NCI-H1694 (cell line): Measurements from ENCODE around the gene FTH1.
A peak's percentile ranks its signal among the peaks of the same experiment; 100 is the strongest.
"Not testable (repeated sequence)": the region's sequence is repeated elsewhere in the genome, so short reads cannot be mapped to it uniquely, and the experiment has no call there.

Experiments used
- DNase-seq: peaks from one replicate; lab custom pipeline; 2025; lab: John Stamatoyannopoulos, UW

Gene FTH1

DNA sequence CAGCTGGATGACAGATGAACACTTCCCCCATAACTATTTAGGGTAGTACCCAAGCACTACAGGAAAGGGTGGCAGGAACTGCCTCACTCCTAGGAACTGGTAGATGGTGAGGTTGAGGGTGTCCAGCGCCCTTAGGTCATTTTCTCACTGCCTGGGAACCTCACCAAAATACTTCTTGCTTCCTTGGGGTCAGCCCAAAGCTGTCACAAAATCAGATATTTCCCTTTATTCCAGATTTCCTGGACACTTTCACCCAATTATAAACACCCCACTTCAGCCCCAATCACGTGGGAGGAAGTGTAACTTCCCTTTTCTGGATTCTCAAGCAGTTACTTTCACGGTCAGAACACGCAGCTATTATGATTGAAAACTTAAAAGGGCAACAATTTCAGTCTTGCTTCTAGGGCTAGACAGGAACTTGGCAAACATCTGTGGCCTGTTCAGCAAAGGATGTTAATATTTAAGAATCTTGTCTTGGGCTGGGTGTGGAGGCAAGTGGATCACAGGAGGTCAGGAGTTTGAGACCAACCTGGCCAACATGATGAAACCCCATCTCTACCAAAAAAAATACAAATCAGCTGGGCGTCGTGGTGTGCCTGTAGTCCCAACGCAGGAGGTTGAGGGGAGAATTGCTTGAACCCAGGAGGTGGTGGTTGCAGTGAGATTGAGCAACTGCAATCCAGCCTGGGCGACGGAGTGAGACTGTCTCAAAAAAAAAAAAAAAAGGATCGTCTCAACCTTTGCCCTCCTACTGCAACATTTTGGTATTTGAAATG, 4.0 kb downstream of the FTH1 start:
- DNase-seq, result no peak

DNA sequence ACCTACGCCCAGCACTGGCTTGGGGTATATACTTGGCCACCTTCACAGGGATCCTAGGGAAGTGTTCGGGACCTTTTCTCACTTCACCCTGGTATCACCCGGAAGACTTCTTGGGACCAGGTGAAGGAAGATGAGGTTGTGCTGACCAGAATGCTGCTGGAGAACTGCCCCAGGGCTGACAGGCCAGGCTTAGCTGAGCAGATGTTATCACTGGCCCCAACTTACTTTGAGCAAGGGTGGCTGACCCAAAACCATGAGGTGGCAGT, 4.5 kb downstream of the FTH1 start:
- no peak for DNase-seq

DNA sequence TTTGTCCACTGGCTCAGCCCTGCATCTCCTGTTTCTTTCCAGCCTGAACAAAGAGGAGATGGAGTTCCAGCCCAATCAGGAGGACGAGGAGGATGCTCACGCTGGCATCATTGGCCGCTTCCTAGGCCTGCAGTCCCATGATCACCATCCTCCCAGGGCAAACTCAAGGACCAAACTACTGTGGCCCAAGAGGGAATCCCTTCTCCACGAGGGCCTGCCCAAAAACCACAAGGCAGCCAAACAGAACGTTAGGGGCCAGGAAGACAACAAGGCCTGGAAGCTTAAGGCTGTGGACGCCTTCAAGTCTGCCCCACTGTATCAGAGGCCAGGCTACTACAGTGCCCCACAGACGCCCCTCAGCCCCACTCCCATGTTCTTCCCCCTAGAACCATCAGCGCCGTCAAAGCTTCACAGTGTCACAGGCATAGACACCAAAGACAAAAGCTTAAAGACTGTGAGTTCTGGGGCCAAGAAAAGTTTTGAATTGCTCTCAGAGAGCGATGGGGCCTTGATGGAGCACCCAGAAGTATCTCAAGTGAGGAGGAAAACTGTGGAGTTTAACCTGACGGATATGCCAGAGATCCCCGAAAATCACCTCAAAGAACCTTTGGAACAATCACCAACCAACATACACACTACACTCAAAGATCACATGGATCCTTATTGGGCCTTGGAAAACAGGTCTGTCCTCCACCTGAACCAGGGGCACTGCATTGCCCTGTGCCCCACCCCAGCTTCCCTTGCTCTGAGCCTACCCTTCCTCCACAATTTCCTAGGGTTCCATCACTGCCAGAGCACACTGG, 5.0 kb downstream of the FTH1 start:
- no peak for DNase-seq

DNA sequence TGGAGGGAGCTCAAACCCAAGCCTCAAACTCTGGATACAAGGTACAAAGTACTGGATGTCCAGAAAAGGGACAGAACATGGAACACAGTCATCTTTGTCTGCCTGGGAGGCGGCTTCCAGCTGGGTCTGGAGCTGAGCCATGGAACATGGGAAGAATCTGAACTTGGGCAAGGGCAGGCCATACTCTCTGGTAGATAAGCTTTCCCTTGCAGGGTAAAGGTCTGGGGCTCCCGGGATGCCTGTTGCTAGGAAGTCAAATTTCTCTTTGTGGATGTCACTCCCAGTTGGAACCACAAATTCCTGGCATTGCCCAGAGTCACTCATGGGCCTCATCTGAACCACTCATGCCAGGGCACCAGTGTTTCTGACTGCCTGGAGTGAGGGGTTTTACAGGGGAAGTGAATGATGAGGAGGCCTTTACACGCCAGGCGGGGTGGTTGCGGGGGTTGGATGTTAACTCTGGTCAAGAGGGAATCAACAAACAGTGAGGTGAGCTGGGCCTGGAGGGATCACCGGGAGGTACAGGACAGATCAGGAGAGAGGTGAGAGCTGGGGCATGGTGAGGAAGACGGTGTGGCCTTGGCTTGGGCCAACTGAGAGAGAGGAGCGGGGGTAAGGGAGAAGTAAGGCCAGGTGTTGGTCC, 5.7 kb downstream of the FTH1 start:
- DNase-seq, result no peak

DNA sequence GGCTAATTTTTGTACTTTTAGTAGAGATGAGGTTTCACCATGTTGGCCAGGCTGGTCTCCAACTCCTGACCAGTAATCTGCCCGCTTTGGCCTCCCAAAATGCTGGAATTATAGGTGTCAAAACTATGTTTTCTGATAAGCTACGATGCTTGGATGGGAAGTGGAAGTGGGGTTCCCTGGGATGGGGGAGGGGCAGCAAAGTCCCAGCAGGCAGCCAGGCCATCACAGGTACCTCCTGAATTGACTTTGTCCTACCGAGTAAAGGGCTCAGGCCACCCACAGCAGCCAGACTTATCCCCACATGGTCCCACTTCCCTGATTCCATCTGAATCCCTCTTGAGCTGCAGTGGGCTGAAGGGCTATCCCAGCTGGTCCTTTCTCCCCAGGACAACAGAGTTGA, 6.9 kb downstream of the FTH1 start:
- no peak for DNase-seq

DNA sequence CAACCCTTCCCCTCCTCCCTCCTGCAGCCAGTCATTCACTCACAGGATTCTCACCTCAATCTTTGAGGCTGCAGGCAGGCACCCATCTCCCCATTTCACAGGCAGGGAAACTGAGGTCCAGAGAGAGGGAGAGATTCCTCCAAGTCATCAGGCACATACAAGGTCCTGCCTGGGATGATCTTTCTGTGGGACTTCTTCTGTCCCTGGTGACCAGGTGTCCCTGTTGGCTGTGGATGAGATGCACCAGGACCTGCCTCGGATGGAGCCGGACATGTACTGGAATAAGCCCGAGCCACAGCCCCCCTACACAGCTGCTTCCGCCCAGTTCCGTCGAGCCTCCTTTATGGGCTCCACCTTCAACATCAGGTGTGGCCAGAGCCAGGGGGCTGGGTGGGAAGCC, 7.8 kb downstream of the FTH1 start:
- DNase-seq, result no peak

DNA sequence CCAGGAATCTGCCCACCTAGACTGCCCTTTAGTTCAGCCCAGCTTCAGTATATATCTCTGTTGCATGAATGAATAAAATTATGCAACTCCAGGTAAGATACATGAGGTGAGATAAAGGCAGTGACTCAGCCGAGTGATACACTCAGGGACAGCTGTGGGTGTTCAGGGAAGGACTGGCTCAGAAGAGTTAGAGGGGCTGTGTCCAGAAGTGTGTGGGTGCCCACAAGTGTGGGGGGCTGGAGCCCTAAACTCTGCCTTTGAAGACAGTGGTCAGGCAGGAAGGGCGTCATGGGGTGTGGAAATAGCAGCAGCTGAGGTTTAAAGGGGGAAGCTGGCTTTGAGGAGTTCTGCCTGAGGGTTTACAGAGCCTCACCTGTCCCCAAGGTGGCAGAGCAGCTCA, 8.3 kb downstream of the FTH1 start:
- no peak for DNase-seq

DNA sequence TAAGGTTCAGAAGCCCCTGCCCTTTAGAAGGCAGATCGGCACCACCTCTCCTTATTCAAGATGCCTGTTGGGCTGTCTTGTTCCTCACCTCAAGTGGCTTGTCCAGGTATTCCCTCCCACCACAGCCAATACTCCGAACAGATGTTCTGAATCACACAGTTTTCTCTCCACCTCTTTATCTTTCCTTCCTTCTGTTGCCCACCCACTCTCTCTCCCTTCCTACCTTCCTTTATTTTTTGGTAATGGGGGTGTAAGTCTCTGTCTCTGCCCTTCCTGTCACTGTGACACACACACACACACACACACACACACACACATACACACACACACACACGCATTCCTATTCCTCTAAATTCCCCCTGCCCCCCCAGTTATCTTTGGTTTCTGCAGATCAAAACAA, 8.8 kb downstream of the FTH1 start:
- DNase-seq, result no peak

DNA sequence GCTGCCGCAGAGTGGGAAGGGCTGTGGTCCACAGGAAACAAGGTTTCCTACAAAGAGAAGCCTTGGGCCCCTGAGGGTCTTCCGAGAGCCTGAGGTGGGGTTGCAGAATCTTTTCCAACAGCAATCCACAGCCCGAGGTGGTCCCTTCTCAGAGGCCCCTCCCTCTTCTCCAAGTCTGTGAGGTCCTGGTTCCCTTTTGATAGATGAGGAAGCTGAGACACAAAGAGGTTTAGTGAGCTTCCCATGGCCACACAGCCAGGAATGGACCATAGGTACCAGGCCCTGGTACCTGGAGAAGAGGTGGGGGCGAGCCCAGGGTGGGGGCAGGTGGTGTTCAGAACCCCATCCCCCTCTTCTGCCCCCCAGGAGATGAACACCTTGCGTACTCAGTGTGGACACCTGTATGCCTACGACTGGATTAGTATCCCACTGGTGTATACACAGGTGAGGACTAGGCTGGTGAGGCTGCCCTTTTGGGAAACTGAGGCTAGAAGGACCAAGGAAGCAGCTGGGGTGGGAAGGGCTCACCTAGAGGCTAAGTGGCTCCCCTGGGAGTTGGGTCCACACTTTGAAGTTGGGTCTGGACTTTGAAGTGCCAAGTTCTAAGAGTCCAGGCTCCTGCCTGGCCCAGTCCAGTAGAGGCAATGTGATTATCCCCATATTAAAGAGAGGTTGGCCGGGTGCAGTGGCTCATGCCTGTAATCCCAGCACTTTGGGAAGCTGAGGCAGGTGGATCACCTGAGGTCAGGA, 10.2 kb downstream of the FTH1 start:
- no peak for DNase-seq

DNA sequence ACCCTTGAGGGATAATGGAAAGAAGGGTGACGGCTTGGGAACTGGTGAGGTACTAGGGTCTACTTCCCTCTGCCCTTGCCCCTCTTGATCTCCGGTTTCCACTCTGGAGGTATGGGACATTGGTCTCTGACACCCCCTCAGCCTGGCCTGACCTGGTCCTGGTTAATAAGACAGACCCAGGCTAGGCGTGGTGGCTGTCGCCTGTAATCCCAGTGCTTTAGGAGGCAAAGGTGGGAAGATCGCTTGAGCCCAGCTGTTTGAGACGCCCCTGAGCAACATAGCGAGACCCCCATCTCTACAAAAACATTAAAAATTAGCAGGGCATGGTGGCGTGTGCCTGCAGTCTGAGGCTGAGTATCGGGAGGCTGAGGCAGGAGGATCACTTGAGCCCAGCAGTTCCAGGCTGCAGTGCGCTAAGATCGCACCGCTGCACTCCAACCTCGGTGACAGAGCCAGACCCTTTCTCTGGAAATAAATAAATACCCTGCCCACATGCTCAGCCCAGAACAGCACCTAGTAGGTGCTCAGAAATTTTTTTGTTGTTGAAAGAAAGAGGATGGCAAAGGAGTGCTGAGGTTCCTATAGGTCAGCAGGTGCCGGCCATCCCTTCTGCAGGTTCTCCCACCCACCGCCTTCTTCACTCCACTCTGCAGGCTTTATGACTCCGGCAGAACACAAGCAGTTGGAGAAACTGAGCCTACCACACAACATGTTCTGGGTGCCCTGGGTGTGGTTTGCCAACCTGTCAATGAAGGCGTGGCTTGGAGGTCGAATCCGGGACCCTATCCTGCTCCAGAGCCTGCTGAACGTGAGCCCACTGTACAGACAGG, 11.0 kb downstream of the FTH1 start:
- no peak for DNase-seq

DNA sequence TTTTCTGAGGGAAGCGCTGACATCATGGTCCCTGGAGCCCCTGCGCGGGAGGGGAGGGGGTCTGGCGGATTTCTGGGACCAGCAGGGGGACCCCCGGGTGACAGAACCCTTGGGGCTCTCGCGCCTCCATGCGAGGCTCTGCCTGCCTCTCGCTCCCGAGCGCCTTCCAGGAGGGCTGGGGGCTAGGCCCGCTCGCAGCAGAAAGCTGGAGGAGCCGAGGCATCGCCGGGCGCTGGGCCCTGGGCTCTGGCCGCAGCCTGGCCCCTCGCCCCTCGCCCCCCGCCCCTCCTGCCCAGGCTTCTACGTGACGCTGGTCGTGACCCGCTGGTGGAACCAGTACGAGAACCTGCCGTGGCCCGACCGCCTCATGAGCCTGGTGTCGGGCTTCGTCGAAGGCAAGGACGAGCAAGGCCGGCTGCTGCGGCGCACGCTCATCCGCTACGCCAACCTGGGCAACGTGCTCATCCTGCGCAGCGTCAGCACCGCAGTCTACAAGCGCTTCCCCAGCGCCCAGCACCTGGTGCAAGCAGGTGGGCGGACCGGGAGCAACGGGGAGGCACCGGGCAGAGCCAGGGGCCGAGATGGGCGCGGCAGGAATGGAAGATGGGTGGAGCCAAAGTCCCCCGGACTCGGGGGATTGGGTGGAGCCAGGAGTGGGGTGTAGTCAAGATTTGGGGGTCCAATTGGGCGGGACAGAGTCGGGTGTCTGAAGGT, 11.9 kb downstream of the FTH1 start:
- DNase-seq, result no peak

DNA sequence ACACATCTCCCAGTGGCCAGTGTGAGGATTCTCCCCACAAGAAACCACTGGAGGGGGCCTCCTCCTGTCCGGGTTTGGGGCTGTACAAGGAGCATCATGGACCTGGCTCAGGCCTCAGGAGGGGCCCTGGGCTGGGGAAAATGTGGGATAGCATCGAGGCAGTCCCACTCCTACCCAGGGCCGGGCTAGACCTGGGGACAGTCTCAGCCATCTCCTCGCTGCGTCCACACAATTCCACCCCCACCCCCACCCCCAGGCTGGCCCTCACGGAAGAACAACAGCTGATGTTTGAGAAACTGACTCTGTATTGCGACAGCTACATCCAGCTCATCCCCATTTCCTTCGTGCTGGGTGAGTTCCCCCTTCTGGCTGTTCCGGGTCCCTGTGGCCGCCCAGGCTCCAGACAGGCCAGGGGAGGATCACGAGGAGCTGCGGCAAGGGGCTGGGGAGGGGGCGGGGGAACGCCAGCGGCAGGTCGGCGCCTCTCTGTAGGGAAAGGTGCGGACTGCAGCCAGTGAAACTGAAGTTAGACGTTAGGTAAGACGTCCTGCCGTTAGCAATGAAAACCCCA, 12.5 kb downstream of the FTH1 start:
- DNase-seq, result no peak

DNA sequence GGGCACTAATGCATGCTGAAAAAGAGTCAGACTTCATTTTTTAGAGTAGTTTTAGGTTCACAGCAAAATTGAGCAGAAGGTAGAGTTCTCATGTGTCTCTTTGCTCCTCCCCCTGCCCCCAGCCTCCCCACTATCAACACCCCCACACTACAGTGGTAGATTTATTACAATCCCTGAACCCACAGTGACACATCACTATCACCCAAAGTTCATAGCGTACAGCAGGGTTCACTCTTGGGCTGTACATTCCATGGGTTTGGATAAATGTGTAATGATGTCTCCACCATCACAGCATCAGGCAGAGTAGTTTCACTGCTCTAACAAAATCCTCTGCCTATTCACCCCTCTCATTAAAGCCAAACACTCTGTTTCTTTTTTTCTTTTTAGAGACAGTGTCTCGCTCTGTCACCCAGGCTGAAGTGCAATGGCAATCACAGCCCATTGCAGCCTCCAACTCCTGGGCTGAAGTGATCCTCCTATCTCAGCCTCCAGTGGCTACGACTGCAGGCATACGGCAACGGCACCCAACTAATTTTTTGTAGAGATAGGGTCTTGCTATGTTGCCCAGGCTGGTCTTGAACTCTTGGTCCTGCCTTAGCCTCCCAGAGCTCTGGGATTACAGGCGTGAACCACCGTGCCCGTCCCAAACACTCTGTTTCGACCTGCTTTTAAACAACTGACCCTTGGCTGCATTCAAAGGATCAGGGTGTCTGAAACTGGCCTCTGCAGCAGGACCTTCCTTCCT, 13.2 kb downstream of the FTH1 start:
- DNase-seq, result no peak

DNA sequence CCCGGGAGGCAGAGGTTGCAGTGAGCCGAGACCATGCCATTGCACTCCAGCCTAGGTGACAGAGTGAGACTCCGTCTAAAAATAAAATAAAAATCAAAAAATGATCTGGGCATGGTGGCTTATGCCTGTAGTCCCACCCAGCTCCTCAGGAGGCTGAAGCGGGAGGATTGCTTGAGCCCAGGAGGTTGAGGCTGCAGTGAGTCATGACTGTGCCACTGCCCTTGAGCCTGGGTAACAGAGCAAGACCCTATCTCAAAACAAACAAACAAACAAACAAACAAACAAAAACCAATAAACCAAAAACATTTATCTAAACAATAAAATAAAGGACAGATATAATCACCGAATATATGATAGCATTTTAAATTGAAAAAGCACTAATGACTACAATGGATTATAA, 13.8 kb downstream of the FTH1 start:
- DNase-seq, result not testable (repeated sequence)

DNA sequence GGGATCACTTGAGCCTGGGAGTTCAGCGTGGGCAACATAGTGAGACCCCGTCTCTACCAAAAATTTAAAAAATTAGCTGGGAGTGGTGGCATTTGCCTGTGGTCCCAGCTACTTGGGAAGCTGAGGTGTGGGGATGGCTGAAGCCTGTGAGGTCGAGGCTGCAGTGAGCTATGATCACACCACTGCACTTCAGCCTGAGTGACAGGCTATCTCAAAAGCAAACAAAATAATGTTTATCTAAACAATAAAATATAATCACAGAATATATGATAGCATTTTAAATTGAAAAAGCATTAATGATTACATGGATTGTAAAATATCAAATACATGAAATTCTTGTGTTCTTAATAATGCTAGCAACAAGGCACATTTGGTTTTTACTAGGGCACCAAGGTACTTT, 14.6 kb downstream of the FTH1 start:
- DNase-seq, result no peak

DNA sequence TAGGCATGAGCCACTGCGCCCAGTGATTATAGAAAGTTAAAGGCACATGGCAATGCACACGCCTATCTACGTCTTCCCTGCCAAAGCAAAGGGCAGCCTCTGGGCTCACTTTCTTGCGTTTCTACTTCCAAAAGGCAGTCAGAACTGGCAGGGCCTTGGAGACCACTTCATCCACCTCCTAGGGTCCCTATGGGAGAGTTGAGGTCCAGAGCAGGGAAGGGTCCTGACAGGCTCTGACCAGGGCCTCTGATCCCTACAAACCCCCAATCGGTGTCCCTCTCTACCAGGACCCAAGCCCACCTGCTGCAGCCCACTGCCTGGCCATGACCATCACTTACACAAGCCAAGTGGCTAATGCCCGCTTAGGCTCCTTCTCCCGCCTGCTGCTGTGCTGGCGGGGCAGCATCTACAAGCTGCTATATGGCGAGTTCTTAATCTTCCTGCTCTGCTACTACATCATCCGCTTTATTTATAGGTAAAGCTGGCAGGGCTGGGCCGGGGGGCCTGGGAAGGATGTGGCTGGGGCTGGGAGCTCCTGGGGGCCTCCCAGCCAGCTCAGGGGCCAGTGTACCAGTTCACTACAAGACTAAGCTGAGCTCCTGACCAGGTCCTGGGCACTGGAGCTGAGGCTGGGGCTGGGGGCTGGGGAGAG, 15.8 kb downstream of the FTH1 start:
- no peak for DNase-seq

DNA sequence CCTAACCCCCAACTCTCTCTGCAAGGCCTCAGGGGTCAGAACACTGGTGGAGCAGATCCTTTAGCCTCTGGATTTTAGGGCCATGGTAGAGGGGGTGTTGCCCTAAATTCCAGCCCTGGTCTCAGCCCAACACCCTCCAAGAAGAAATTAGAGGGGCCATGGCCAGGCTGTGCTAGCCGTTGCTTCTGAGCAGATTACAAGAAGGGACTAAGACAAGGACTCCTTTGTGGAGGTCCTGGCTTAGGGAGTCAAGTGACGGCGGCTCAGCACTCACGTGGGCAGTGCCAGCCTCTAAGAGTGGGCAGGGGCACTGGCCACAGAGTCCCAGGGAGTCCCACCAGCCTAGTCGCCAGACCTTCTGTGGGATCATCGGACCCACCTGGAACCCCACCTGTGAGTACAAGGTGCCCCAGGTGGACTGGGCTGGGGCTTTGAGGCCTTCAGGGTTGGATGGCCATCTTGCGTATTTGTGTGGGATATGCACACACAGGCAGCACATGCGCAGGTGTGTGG, 17.3 kb downstream of the FTH1 start, which contains the start of gene BEST1:
Gene BEST1 (plus strand): TSS at position 317 of the 513 bp plus-strand sequence. CDS start 1,456 bp downstream, outside the sequence.
- DNase-seq, result no peak

DNA sequence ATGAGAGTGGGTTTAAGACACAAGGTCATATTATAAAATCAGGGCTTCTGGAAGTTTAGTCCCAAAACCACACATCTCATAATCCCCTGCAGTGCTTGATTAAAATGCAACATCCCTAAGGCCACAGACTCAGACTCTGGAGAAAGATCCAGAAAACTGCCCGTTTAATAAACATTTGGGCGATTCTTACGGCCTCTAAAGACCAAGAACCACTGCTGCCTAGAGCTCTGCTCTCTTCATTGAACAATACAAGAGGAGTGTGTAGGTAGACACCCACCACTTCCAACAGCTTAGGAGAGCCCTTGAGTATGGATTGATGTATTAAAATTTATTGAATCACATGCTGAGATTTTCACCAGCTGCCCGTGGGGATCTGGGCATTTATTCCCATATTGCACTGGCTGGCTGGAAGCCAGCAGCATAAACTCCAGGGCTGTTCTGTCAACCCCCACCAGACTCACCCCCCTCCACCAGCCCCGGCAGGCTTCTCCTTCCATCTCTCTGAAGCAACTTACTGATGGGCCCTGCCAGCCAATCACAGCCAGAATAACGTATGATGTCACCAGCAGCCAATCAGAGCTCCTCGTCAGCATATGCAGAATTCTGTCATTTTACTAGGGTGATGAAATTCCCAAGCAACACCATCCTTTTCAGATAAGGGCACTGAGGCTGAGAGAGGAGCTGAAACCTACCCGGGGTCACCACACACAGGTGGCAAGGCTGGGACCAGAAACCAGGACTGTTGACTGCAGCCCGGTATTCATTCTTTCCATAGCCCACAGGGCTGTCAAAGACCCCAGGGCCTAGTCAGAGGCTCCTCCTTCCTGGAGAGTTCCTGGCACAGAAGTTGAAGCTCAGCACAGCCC, 18.0 kb downstream of the FTH1 start:
- peak; percentile 44 for DNase-seq
